IPS DF 4.7 (cell line): ENCODE data around the gene DGKI.

Experiments
- DNase-seq: peaks from one replicate; pipeline ENCODE4 v3.0.0-alpha.2; 2013; ENCODE audit warnings: low spot score; ENCODE audit errors: extremely low read depth

DGKI gene

DNA sequence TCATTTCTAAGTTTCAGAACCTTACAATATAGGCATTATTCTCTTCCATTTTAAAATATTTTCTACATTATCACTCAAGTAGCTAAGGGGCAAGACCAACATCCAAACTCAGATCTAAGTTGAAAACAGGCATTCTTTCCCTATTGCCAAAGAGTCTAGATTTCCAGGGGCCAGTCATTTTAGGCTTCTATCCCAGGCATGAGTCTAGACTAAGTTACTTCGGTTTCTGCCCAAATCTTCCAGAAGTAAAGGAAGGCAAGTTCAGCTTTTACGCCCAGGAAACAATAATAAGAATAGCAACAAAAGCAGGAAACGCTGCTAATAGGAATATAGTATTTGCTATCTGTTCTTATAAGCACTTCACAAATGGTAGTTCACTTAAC is 189.9 kb downstream of the DGKI start:
- DNase-seq = no peak

DNA sequence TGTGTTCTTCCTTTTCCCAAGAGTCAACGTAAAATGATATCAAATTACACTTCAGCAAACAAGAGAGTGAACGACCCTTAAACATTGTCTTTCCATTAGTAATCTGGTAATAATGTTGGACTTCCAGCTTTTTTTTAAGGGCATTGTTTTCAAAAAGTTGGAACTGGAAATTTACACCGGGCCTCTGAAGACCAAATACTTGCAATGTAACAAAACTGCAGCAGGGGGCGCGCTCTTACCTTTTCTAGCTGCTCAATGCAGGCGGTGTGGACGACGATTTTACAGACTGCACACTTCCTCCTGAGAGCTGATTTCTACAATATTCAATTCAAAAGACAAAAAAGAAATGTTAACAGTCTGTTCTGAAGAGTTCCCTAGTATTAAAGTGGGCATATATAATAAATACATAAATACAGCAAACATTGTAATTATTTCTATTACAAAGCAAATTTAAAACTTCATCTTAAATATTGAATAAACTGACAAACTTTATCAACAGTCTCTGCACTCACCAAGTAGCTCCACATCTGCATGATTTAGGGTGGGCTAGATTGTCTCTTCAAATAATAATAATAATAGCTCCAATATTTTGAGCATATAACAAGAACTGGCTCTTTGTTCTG is 190.4 kb downstream of the DGKI start:
- DNase-seq = no peak

DNA sequence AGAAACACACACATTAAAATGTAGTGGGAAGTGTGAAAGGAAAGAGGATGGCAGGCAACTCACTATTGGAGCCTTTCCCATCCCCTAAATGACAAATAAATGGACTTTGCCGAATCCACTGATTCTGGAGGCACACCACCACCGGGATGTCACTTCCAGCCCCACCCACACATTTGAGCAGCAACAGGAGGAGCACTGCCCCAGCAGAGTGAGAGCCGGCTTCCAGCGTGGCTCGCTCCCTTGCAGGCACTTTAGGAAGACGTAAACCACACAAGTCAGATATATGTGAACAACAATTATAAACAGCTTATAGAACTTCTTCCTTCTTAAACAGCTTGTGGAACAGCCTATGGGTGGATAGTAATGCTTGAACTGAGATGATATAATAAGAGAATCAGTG is 191.0 kb downstream of the DGKI start:
- no peak for DNase-seq

- no peak for DNase-seq
These were observed 194.1 kb downstream of the DGKI start for GRCh38 chr7:137652721-137653120.

DNA sequence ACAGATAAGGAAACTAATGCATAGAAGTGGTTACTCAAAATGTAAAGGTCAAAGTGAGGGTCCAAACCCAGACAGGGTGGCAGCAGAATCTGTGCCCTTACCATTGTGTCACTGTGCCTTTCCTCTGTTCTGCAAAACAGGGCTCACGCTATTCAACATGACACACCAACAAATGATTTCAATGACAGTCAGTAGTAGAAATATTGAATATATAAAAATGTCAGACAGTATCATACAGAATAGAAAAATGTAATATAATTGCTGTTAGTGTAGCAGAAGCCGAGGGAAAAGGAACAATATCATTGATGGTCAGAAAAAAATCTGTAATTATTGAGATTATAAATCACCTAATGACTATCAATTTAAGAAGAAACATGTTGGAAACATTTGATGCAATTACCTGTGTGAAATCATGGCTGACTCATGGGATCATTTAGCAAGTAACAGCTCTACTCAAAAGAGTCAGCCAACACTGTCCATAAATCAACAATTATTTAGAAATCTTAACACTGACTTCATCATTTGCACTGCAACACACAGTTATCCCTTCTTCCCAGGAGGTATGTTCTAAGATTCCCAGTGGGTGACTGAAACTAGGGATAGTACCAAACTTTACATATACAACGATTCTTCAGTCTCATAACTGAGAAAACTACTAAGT is 198.7 kb downstream of the DGKI start:
- DNase-seq = no peak

DNA sequence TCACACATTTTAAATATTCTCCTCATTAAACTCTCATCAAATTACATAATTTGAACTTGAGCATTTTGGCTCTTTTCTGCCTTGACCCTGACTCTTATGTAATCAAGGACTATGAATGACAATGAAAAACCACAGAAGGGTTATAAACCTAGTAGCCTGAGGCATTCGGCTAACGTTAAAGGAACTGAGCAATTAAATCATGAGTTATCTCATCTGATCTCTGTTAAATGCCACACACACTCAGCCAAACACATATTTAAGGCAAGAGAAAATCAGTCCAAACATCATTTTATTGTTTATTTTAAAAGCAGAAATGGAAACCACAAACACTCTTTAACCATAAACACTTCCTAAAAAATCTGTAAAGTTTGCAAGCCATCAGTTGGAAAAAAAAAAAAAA is 204.3 kb downstream of the DGKI start:
- DNase-seq = no peak

DNA sequence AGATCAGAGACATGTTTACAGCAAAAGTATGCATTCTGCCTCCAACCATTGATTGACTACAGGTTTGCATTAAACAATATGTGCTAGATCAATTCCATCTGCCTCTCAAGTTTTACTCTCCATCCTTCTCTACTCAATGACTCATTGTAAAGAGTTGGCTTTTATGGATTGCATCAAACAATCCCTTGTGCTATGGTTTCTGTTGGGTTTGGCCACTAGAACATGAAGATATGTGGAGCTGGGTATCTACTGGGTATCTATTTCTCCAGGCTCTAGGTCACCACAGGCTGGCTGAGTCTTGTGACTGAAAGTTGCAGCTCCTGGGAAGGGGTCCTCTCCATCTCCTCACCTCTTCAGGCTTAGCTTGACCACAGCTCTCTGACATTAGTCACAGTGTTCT is 204.7 kb downstream of the DGKI start:
- no peak for DNase-seq

- DNase-seq = no peak
These were observed 210.4 kb downstream of the DGKI start for GRCh38 chr7:137636376-137636775.

- DNase-seq = no peak
These were observed 210.9 kb downstream of the DGKI start for GRCh38 chr7:137635874-137636273.

GRCh38 chr7:137635132-137635531 is 211.6 kb downstream of the DGKI start:
- no peak for DNase-seq

DNA sequence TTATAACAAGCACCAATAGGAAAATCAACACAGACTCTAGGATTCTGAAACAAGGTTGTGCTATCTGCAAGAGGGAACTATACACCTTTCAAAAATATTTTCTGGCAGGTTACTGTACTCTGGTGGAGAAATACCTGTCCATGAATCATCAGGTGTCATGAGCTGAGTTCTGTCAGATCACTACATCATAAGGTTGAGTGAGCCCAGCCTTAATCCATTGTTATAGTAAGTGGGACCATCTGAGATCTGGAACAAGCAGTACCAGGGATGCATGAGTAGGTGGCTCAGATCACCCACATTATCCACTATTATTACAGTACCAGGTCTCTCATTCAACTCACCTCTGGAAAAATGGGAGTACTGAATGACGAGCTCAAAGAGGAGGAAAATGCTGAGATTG is 212.4 kb downstream of the DGKI start:
- no peak for DNase-seq

GRCh38 chr7:137633133-137633532 is 213.6 kb downstream of the DGKI start:
- no peak for DNase-seq

DNA sequence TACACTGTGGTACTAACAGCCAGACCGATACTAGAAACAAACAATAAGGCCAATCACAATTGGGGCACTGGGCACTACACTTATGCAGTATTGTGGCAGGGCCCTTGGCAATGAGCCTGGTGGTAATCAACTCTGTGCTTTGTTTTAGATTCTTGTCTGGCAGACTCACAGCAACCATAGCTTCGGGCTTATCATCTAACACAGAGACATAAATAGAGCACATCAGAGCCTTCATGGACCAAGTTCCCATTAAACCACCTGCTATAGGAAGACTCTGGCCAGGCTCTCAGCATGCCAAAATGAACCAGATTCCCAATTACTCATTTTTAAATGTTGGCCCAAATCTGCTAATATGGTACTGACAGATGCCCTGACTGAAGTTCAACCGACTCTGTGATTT is 218.6 kb downstream of the DGKI start:
- DNase-seq = no peak

GRCh38 chr7:137626469-137627067 is 220.2 kb downstream of the DGKI start:
- DNase-seq = peak; percentile 66

DNA sequence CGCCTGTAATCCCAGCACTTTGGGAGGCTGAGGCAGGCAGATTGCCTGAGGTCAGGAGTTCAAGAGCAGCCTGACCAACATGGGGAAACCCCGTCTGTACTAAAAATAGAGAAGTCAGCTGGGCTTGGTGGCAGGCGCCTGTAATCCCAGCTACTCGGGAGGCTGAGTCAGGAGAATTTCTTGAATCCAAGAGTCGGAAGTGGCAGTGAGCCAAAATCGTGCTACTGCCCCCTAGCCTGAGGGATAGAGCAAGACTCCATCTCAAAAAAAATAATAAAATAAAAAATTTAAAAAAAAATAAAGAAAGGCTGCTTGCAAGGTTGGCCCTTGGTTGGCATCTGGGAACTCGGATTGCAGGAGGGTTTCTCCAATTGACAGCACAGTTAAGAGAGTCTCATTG is 221.6 kb downstream of the DGKI start:
- DNase-seq = no peak

DNA sequence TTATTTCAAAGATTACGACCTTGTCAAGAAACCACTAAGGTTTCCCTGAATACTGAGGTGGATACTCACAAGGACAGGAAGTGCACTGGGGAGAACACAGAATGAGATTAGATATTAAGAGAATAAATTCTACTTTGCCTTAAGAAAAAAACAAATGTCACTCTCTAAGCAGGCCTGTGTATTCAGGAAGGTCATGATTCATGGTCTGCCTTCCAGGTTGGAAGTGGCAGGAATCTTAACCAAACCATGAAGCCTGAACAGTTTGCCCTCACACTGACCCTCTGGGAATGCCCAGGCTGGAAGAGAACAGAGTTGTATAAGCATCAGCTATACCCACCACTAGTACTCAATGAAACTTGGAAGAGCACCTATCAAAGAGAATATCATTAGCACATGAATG is 227.6 kb downstream of the DGKI start:
- DNase-seq = no peak

- no peak for DNase-seq
These were observed 228.0 kb downstream of the DGKI start for GRCh38 chr7:137618748-137619147.

GRCh38 chr7:137613006-137613525 is 233.7 kb downstream of the DGKI start:
- DNase-seq = no peak

GRCh38 chr7:137611606-137612005 is 235.2 kb downstream of the DGKI start:
- no peak for DNase-seq

DNA sequence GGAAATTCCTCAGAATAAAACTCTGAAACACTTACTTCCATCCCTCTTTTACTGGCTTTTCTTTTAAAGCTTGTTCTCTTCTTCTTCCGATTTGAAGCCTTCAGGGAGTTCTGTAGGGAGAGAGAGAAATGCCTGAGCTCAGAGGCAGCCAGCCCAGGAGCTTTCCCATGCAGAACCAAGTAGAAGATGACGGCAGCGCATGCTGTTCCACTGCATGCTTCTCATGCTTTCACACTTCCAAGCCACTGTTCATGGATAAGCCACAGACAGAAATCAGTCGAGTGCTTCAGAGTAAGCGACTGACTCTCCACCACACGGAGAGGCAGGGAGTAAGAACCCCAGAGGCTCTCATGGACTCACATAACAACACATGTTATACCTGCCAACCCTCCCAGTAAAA is 237.3 kb downstream of the DGKI start:
- DNase-seq = no peak

DNA sequence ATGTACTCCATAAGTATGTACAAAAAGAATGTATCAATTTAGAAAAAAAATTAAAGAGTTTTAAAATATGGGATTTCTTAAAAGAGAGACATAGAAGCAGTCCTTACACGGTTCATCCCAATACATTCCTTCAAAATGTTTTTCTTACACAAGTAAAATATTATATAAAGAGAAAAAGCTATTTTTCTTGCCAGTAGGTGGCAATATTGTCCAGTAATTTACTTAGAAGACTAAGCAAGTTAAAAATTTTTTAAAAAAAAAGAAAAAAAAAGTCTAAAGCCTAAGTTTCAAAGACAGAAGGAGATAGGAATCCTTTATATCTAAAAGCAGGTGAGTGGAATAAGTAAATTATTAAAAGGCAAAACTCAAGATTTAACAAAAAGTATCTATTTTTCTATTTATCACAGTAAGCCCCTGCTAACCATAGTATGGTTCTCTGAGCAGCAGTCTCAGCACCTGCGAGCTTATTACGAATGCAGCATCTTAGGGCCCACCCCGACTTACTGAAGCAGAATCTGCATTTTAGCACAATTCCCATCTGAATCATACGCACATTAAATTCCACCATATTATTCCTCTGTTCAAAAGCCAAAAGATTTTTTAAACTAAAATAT is 240.6 kb downstream of the DGKI start:
- no peak for DNase-seq

- DNase-seq = no peak
These were observed 243.7 kb downstream of the DGKI start for GRCh38 chr7:137603043-137603442.
